Immature natural killer cell (primary cell): ENCODE measurements around the gene LENEP. TPM values are rescaled to one million over a fixed set of nuclear protein-coding genes. Genes with fewer than 3 reads are reported as not detected.

Experiments used
- DNase-seq, 3 donors: peaks; one replicate each; pipeline ENCODE4 v3.0.0; 2022; ENCODE audit warnings: mixed read lengths in 1 of 3
- H3K27ac Mint-ChIP-seq, 6 donors: one replicate each; pipeline ENCODE4 v1.8.0; 2020; ENCODE audit warnings: mixed read lengths in 6 of 6, mild to moderate bottlenecking in 5 of 6, inconsistent platforms in 4 of 6, moderate library complexity in 3 of 6
- H3K27me3 Mint-ChIP-seq, 3 donors: one replicate each; pipeline ENCODE4 v1.8.0; 2020 to 2021; ENCODE audit warnings: low read depth in 3 of 3, mild to moderate bottlenecking in 3 of 3, mixed read lengths in 3 of 3, moderate library complexity in 3 of 3, inconsistent platforms in 1 of 3
- H3K36me3 Mint-ChIP-seq, 3 donors: one replicate each; pipeline ENCODE4 v1.8.0; 2020; ENCODE audit warnings: mixed read lengths in 3 of 3, inconsistent platforms in 2 of 3, mild to moderate bottlenecking in 2 of 3
- H3K4me1 Mint-ChIP-seq, 2 donors: one replicate each; pipeline ENCODE4 v1.8.0; 2020; ENCODE audit warnings: inconsistent platforms in 2 of 2, mild to moderate bottlenecking in 2 of 2, mixed read lengths in 2 of 2, moderate library complexity in 1 of 2
- H3K4me3 Mint-ChIP-seq, 5 donors: one replicate each; pipeline ENCODE4 v1.8.0; 2020; ENCODE audit warnings: mild to moderate bottlenecking in 5 of 5, mixed read lengths in 5 of 5, inconsistent platforms in 3 of 5, moderate library complexity in 3 of 5
- H3K9me3 Mint-ChIP-seq, 6 donors: one replicate each; pipeline ENCODE4 v1.8.0; 2020; ENCODE audit warnings: mild to moderate bottlenecking in 6 of 6, mixed read lengths in 6 of 6, inconsistent platforms in 4 of 6, moderate library complexity in 3 of 6
- polyA plus RNA-seq, 3 donors: library from polyadenylated mRNA; unstranded; fragments of 300-500 nt; fragmentation: Illumina TruSeq; gene quantifications; one replicate each; pipeline ENCODE4 v1.2.3, GENCODE V29; 2021

LENEP gene
- polyA plus RNA-seq, 3 donors from 2014 or later = not detected

- peaks cover 11 to 13% (median 12%) of the 10 kb centered on the region in 3 donors for H3K27me3 Mint-ChIP-seq
- no peaks in the 10 kb centered on the region for H3K36me3 Mint-ChIP-seq
- peaks cover 66 to 68% of the 10 kb centered on the region in 2 donors for H3K4me1 Mint-ChIP-seq
- H3K9me3 Mint-ChIP-seq = no peaks in the 10 kb centered on the region
- peak within 1 kb of the TSS; percentile 93 to 97 (median 95) for H3K4me3 Mint-ChIP-seq
- peak within 1 kb of the TSS; percentile 92 to 100 (median 98) for H3K27ac Mint-ChIP-seq
- peak; percentile 92 to 93 (median 92) for DNase-seq
These were observed 37.5 kb upstream of the LENEP start, which contains the start of gene PBXIP1 for GRCh38 chr1:154955718-154956543. PBXIP1 (minus strand) TSS chr1:154956099; CDS start chr1:154953721, 2,378 bp downstream.

DNA sequence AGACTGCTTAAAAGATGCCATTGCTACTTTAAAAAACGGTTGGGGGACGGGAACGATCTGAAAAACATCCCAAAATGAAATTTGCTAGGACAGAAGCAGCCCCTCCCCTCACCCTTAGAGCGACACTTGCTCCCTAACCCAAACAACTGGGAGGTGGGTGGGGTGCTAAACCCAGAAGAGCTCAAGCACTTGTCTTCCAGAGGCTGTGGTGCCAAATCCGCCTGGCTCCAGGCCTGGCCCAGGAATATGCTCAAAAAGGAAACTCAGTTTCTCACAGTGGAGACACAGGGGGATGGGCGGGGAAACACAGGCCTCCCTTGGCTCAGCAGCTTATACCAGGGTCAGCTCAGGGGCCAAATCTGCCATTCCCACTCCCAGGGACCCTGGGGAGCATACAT, 36.8 kb upstream of the LENEP start:
- H3K27me3 Mint-ChIP-seq = peaks cover 11 to 13% (median 12%) of the 10 kb centered on the region in 3 donors
- H3K4me3 Mint-ChIP-seq = peak overlapping the region; percentile 93 to 97 (median 95)

GRCh38 chr1:154957091-154957657, 36.2 kb upstream of the LENEP start:
- Mint-ChIP-seq H3K27me3 (peaks cover 11 to 13% (median 11%) of the 10 kb centered on the region in 3 donors), H3K27ac (peak overlapping the region; percentile 34 to 99 (median 92)), H3K36me3 (no peaks in the 10 kb centered on the region), H3K9me3 (no peaks in the 10 kb centered on the region), H3K4me3 (peak overlapping the region in 4 of 5 donors; percentile 44 to 50 (median 46)), H3K4me1 (peaks cover 65% of the 10 kb centered on the region in 2 donors)
- DNase-seq = no peak

More for the DNA sequence above, 36.8 kb upstream of the LENEP start:
- Mint-ChIP-seq H3K9me3 (no peaks in the 10 kb centered on the region), H3K27ac (peak overlapping the region; percentile 92 to 100 (median 98)), H3K36me3 (no peaks in the 10 kb centered on the region), H3K4me1 (peaks cover 68 to 69% of the 10 kb centered on the region in 2 donors)
- no peak for DNase-seq

DNA sequence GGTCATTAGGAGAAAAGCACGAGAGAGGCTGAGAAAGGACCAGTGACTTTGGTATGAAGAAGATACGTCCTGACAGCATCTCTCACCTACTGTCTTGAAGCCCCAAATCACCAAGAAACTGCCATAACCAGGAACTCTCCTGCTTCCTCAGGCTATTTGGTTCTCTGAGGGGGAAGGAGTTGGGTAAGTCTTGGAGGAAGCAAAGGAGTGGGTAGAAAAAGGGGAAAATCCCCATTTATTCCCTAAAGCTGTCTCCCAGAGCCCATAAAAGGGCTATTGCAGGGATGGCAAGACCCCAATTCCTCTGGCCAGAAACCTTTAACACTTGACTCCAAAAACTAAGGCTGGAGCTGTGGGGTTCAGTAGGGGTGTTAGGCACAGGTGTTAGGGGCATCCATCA, 35.4 kb upstream of the LENEP start:
- Mint-ChIP-seq H3K9me3 (no peaks in the 10 kb centered on the region), H3K27me3 (peaks cover 10 to 12% (median 11%) of the 10 kb centered on the region in 3 donors), H3K4me3 (no peak overlapping the region), H3K27ac (peak overlapping the region in 4 of 6 donors; percentile 34 to 61 (median 46)), H3K36me3 (no peaks in the 10 kb centered on the region), H3K4me1 (peaks cover 63 to 64% of the 10 kb centered on the region in 2 donors)
- no peak for DNase-seq

DNA sequence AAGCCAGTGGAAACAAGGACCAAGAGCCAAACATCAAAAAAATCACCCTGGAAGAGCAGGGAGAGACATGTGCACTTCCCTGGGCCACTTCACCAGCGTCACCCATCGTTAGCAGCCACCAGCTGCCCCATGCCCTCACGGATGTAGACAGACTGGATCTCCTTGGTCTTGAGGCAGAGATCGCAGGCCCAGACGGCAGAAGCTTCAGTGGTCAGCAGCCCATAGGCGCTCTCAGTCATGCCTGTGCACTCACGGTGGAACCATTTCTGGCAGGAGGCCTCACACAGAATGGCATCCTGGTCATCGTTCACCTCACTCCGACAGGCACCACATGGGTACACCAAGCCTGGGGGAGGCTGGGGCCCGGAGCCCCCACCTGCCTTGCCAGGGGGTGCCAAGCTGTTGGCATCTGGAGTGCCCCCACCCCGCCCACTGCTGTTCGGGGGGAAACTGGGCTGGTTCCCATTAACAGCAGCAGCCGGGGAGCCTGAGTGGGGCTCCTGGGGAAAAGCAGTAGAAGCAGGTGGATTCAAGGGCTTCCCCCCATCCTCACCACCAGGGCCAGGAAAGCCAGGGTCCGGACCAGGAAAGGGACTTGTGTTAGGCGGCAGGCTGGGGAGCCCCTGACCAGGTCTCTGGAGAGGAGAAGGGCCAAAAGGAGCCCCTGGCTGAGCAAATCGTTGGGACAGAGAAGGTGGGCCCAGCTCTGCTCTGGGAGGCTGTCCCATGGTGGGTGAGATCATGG, 34.5 kb upstream of the LENEP start:
- peak overlapping the region in 5 of 6 donors; percentile 19 to 61 (median 50) for H3K27ac Mint-ChIP-seq
- H3K4me1 Mint-ChIP-seq = peaks cover 56 to 63% of the 10 kb centered on the region in 2 donors
- no peaks in the 10 kb centered on the region for H3K9me3 Mint-ChIP-seq
- H3K27me3 Mint-ChIP-seq = peaks cover 10 to 12% (median 11%) of the 10 kb centered on the region in 3 donors
- peaks cover 0 to 5% (median 4%) of the 10 kb centered on the region in 3 donors for H3K36me3 Mint-ChIP-seq
- DNase-seq = no peak
- H3K4me3 Mint-ChIP-seq = peak overlapping the region in 1 of 5 donors; percentile 36

- Mint-ChIP-seq H3K27ac (peak overlapping the region in 2 of 6 donors; percentile 39 to 62), H3K4me1 (peaks cover 51 to 59% of the 10 kb centered on the region in 2 donors), H3K9me3 (no peaks in the 10 kb centered on the region), H3K27me3 (peaks cover 10 to 12% (median 11%) of the 10 kb centered on the region in 3 donors), H3K36me3 (peaks cover 0 to 7% (median 4%) of the 10 kb centered on the region in 3 donors), H3K4me3 (peak overlapping the region in 3 of 5 donors; percentile 32 to 95 (median 38))
- DNase-seq = no peak
These were observed 34.0 kb upstream of the LENEP start for GRCh38 chr1:154959426-154959780.

GRCh38 chr1:154960446-154961136, 32.8 kb upstream of the LENEP start:
- Mint-ChIP-seq H3K9me3 (no peaks in the 10 kb centered on the region), H3K27ac (peak overlapping the region; percentile 91 to 96 (median 95)), H3K27me3 (peaks cover 6 to 9% (median 6%) of the 10 kb centered on the region in 3 donors), H3K4me1 (peaks cover 39 to 48% of the 10 kb centered on the region in 2 donors), H3K36me3 (peaks cover 0 to 10% (median 10%) of the 10 kb centered on the region in 3 donors), H3K4me3 (peak overlapping the region; percentile 90 to 95 (median 92))
- DNase-seq = no peak

DNA sequence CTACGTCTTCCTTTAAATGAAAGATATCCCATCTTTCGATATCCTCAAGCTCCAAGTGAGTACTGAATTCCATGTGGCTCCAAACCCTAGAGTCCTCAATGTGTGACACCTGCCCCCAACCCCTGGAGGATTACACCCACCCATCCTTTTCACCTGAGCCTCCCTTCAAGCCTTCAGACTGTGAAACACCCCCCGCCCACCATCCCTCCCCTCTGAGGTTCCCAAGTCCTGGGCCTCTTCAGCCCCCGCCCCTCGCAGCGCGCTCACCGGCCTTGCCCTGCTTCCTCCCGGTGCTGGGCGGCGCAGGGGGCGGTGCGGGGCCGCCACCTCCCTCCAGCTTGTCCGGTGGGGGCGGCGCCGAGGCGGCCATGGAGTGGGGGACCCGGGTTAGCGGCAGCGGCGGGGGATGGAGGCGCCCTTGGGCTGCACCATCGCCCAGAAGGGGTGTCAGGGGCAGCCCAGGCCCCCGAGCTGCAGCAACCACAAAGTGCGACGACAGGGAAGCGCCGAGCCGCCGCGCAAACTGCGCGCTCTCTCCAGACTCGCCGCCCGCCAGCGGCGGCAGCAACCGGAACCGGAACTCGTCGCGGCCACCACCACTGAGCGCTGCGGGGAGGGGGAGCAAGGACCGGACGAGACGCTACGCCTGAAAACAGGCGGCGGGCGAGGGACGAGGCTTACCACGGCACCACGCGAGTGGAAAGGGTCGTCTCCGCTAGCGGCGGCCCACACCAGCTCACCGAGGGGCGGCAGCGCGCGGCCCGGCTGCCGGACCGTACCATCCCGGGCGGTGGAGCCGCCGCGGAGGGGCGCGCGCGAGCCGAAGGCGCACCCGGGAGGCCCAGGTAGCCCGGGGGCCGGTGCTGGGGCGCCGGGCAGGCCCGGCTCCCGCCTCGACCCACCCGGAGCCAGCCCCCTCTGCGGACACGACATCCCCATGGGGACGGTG, 31.9 kb upstream of the LENEP start, which contains the start of gene PYGO2:
Gene PYGO2, minus strand, starts transcription at position 576 of the 949 bp plus-strand sequence. Its CDS starts 206 bp downstream, at position 370.
- Mint-ChIP-seq H3K4me1 (peaks cover 30 to 39% of the 10 kb centered on the region in 2 donors), H3K27ac (peak within 1 kb of the TSS; percentile 91 to 96 (median 95)), H3K9me3 (no peaks in the 10 kb centered on the region), H3K27me3 (peaks cover 0 to 4% (median 2%) of the 10 kb centered on the region in 3 donors), H3K36me3 (peaks cover 0 to 11% (median 10%) of the 10 kb centered on the region in 3 donors), H3K4me3 (peak within 1 kb of the TSS; percentile 90 to 95 (median 92))
- DNase-seq = peak; percentile 84 to 86 (median 86)

- peak overlapping the region; percentile 85 to 90 (median 89) for H3K4me3 Mint-ChIP-seq
- no peaks in the 10 kb centered on the region for H3K9me3 Mint-ChIP-seq
- no peak for DNase-seq
- peaks cover 23 to 34% of the 10 kb centered on the region in 2 donors for H3K4me1 Mint-ChIP-seq
- peaks cover 0 to 4% (median 2%) of the 10 kb centered on the region in 3 donors for H3K27me3 Mint-ChIP-seq
- peak overlapping the region; percentile 91 to 95 (median 93) for H3K27ac Mint-ChIP-seq
- H3K36me3 Mint-ChIP-seq = peaks cover 0 to 11% (median 10%) of the 10 kb centered on the region in 3 donors
These were observed 31.1 kb upstream of the LENEP start for GRCh38 chr1:154962156-154962749.

DNA sequence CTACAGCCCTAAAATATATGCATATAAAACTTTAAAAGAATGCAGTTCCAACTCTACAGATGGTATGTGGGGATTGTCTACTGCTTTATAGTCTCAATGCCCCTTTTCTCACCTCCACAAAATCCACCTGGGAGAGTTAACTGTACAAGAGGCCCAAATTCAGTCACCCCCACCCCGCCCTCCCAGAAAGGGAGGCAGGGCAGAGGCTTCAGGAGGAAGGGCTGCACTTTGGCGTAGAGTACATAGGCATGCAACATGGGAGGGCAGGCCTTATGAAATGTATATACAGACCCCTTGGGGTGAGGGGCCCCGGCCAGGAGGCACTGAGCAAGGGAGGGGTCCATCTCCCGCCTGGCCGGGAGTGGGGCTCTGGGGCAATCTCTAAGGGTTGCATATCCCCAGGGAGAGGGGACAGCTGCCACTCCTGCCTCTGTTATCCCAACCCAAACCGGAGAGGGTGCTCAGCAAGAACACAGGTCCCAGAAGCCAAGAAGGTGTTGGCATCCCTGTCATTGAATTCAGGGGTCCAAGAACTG, 30.5 kb upstream of the LENEP start:
- DNase-seq = no peak
- peaks cover 0 to 2% (median 2%) of the 10 kb centered on the region in 3 donors for H3K27me3 Mint-ChIP-seq
- peak overlapping the region; percentile 85 to 90 (median 89) for H3K4me3 Mint-ChIP-seq
- no peaks in the 10 kb centered on the region for H3K9me3 Mint-ChIP-seq
- H3K36me3 Mint-ChIP-seq = peaks cover 0 to 11% (median 10%) of the 10 kb centered on the region in 3 donors
- peak overlapping the region; percentile 91 to 95 (median 93) for H3K27ac Mint-ChIP-seq
- peaks cover 22 to 32% of the 10 kb centered on the region in 2 donors for H3K4me1 Mint-ChIP-seq

- Mint-ChIP-seq H3K4me3 (peak overlapping the region in 1 of 5 donors; percentile 42), H3K27ac (peak overlapping the region in 5 of 6 donors; percentile 11 to 66 (median 35)), H3K4me1 (peaks cover 22 to 30% of the 10 kb centered on the region in 2 donors), H3K9me3 (no peaks in the 10 kb centered on the region), H3K36me3 (peaks cover 0 to 11% (median 10%) of the 10 kb centered on the region in 3 donors), H3K27me3 (peaks cover 0 to 2% (median 2%) of the 10 kb centered on the region in 3 donors)
- DNase-seq = no peak
These were observed 29.7 kb upstream of the LENEP start for GRCh38 chr1:154963643-154964042.
